22Rv1 (cell line): ENCODE measurements around the gene C22orf15.

ENCODE experiments used
- ZFX ChIP-seq: fragments of 450-650 bp; IDR thresholded peaks from 2 replicates; pipeline ENCODE4 v1.6.1; 2017; ENCODE audit warnings: antibody characterized with exemption, borderline replicate concordance
- TF ChIP-seq, protein P1 (sequence below): fragments of 450-650 bp; IDR thresholded peaks from 2 replicates; pipeline ENCODE4 v1.5.1; 2017; ENCODE audit warnings: mild to moderate bottlenecking

DNA sequence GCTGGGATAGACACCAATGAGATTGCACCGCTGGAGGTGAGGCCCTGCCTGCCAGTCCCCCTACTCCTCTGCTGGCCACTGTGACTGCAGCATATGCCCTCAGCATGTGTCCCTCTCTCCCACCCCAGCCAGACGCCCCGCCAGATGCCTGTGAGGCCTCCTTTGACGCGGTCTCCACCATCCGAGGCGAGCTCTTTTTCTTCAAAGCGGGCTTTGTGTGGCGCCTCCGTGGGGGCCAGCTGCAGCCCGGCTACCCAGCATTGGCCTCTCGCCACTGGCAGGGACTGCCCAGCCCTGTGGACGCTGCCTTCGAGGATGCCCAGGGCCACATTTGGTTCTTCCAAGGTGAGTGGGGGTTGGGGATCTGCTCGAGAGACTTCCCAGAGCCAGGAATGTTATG is 18.3 kb downstream of the C22orf15 start:
- TF ChIP-seq, protein P1, sequence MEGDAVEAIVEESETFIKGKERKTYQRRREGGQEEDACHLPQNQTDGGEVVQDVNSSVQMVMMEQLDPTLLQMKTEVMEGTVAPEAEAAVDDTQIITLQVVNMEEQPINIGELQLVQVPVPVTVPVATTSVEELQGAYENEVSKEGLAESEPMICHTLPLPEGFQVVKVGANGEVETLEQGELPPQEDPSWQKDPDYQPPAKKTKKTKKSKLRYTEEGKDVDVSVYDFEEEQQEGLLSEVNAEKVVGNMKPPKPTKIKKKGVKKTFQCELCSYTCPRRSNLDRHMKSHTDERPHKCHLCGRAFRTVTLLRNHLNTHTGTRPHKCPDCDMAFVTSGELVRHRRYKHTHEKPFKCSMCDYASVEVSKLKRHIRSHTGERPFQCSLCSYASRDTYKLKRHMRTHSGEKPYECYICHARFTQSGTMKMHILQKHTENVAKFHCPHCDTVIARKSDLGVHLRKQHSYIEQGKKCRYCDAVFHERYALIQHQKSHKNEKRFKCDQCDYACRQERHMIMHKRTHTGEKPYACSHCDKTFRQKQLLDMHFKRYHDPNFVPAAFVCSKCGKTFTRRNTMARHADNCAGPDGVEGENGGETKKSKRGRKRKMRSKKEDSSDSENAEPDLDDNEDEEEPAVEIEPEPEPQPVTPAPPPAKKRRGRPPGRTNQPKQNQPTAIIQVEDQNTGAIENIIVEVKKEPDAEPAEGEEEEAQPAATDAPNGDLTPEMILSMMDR = no peak
- TF ChIP-seq ZFX = no peak
